Myocyte (in vitro differentiated cells): ENCODE data around the gene PLCB3. TPM values are rescaled to one million over a fixed set of nuclear protein-coding genes. Genes with fewer than 3 reads are reported as not detected.

Experiments used
- DNase-seq: peaks from one replicate; pipeline ENCODE4 v3.0.0-alpha.2; 2012; ENCODE audit warnings: low read depth
- total RNA-seq: library from RNA; depleted of rRNA; stranded (reverse); fragments of >200 nt; gene quantifications from 2 replicates; pipeline ENCODE4 v1.2.3, GENCODE V29; 2014

The PLCB3 gene
- total RNA-seq, 1 donor from 2014 or later: 41.7 TPM

- no peak for DNase-seq
Observed at GRCh38 chr11:64265176-64266160, 14.1 kb downstream of the PLCB3 start.

DNA sequence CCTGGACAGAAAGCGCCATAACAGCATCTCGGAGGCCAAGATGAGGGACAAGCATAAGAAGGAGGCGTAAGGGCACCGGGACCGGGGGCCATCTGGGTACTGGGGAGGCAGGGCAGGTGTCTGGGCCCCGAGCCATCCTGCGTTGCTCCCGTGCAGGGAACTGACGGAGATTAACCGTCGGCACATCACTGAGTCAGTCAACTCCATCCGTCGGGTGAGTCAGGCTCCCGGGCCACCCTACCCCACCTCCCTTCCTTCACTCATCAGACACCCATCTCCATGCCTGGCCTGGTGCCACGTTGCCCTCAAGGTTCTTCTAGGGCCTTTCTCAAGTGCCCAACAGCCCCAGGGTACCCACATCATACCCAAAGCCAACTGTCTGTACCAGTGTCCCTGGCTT is 15.0 kb downstream of the PLCB3 start:
- no peak for DNase-seq

DNA sequence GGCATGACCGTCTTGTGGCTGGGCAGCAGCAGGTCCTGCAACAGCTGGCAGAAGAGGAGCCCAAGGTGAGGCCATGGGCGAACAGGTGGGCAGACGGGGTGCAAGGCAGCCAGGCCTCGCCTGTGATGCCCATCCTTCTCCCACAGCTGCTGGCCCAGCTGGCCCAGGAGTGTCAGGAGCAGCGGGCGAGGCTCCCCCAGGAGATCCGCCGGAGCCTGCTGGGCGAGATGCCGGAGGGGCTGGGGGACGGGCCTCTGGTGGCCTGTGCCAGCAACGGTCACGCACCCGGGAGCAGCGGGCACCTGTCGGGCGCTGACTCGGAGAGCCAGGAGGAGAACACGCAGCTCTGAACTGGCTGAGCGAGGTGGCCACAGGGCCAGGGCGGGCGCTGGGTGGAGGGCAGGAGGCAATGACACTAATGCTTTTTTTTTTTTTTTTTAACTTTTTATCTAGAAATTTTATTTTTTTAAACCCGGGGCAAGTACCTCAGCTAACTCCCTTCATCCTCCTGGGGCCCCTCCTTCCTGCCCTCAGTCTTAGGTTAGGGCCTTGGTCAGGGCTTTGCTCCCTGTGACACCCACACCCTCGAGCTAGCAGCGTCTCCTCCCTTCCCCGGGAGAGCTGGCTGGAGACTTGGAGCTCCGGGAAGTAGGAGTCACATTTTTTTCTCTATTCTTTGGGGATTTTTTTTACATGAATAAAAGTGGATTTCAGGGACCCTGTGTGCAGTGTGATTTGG is 16.0 kb downstream of the PLCB3 start:
- peak; percentile 42 for DNase-seq

DNA sequence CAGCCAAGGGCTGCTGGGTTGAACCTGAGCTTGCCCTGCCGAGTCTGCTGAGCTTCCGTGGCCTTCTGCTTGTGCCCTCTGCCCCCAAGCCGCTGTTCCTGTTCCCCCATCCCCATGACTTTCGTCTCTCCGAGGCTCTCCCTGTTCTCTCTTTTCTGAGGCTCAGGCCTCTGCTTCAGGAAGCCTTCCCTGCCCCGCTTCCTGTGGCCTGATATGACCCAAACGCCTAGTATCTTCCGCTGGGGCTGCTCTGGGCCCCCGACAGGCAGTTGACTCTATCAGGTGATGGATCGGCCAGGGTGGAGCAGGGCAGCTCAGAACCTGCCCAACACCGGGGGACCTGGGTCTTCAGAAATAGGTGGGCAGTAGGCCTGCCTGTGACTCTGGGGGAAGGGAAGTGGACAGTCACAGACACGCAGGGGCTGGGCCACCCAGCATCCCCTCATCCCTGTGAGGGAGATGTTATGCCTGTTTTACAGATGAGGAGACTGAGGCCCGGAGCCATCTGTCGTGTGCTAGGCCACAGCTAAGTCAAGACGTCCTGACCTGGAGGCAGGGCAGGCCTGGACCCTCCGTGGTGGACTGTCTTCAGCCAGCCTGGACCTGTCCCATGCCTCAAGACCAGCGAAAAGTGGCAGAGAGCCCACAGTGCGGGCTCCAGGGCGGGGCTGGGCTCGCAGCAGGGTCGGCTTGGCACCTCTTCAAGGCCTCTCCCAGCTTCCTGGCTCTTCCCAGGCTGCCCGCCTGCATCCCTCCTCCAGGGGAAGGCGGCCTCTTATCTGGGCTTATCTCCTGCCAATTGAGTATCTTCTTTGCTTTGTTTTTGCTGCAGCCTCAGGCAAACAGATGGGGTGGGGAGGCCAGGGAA is 16.9 kb downstream of the PLCB3 start:
- peak; percentile 57 for DNase-seq

DNA sequence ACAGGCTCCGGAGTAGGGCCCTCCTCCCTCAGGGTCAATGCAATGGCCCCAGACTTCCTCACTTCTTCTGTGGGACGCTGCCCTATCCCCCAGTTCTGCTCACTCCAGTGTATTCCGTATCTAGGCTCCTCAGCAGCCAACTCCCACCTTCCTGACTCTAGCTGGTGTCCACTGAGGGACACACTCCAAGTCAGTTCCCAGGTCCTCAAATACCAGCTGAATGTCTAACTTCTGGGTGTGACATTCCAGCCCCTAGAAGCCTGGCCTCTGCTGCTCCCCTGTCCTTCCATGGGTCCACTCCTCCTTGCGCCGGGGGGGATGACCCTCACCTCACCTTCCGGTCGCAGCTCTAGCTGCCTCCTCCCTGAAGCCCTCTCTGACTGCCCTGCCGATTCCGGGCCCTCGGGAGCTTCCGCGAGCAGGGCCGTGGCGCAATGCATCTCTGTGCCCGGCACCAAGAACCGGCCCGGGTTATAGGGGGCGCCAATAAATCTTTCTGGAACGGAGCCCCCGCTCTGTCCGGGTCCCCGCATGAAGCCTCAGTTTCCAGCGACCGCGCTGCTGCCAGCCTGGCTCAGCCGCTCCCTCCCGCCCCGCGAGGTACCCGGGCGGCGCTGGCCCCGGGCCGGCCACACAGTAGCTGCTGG is 17.7 kb downstream of the PLCB3 start:
- DNase-seq: peak; percentile 59

- DNase-seq: peak; percentile 100
Observed at GRCh38 chr11:64269540-64270220, 18.4 kb downstream of the PLCB3 start.

DNA sequence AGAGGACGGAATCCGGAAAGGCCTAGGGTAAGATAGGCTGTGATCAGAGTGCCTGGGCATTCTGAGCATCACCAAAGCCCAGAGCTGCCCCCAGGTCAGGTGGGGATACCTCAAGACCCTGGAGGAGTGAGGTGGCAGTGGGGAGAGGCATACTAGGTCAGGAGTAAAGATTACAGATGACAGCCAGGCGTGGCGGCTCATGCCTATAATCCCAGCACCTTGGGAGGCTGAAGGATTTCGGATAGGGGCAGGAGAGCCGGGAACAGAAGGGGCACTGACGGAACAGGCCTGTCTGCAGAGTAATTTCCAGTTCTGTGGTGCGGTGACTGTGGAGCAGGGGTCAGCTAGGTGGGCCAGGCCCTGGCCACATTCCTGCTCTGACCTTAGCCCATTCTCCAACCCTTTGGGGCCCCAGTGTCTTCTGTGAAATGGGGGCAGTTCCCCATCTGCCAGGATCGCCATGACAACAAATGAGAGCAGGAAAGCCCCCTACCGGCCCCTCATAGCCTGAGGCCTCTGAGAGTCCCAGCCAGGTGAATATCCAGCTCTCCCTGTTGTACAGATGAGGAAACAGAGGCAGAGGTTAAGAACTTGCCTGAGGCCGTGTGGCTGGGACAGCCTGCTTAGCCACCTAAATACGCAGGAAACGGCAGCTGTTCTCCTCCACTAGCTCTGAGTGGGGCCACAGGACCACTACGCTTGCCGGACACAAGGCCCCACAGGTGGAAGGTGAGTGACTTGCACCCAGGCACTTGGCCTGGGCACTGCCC is 23.9 kb downstream of the PLCB3 start:
- no peak for DNase-seq

GRCh38 chr11:64275841-64276240 is 24.5 kb downstream of the PLCB3 start:
- DNase-seq: no peak

GRCh38 chr11:64276653-64277431 is 25.5 kb downstream of the PLCB3 start:
- no peak for DNase-seq

DNA sequence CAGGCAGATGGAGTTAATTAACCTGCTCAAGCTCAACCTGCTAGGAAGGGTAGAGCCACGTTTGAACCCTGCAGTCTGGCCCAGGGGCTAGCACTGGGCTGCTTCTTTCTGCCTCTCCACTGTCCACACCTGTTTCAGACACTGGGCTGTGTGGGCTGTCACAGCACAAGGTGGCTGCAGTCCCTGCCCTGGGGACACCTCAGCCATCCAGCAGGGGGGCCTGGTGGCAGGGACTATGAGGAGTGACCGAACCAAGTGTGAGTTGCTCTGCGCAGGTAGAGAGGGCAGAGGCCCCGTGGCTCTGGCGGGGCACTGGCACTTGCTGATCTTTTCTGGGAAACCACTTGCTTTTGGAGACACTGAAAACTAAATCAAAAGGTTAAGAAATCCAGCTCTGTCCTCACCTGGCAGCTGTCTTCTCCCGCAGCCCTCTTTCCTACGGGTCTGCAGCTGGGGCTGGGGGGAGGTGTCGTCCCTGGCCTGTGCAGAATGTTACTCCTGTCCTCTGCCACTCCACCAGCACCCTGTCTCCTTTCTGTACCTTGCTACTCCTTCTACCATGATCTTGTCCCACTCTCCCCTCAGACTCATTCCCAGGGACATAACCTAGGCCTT is 27.4 kb downstream of the PLCB3 start:
- DNase-seq: no peak

DNA sequence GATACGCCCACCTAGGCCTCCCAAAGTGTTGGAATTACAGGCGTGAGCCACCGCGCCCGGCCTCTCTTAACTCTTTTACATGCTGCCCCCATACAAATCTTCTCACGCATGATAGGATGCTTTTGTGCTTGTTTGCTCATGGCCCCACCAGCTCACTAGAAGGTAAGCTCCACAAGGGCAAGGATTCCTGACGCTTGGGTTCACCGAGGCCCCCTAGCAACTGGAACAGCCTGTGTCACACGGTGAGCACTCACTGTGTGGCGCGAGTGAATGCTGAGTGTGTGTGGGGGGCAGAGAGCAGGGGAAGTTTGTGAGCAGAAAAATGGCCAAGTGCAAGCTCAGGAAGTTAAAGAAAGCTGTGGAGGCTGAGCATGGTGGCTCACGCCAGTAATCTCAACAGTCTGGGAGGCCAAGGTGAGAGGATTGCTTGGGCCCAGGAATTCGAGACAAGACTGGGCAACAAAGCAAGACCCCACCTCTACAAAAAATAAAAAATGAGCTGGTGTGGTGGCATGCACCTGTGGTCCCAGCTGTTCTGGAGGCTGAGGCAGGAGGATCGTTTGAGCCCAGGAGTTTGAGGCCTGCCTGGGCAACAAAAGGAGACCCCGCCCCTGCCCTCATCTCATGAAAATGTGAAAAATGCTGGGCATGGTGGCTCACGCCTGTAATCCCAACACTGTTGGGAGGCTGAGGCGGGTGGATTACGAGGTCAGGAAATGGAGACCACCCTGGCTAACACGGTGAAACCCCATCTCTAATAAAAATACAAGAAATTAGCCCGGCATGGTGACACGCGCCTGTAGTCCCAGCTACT is 30.8 kb downstream of the PLCB3 start:
- no peak for DNase-seq

GRCh38 chr11:64283092-64283491 is 31.8 kb downstream of the PLCB3 start:
- DNase-seq: no peak

DNA sequence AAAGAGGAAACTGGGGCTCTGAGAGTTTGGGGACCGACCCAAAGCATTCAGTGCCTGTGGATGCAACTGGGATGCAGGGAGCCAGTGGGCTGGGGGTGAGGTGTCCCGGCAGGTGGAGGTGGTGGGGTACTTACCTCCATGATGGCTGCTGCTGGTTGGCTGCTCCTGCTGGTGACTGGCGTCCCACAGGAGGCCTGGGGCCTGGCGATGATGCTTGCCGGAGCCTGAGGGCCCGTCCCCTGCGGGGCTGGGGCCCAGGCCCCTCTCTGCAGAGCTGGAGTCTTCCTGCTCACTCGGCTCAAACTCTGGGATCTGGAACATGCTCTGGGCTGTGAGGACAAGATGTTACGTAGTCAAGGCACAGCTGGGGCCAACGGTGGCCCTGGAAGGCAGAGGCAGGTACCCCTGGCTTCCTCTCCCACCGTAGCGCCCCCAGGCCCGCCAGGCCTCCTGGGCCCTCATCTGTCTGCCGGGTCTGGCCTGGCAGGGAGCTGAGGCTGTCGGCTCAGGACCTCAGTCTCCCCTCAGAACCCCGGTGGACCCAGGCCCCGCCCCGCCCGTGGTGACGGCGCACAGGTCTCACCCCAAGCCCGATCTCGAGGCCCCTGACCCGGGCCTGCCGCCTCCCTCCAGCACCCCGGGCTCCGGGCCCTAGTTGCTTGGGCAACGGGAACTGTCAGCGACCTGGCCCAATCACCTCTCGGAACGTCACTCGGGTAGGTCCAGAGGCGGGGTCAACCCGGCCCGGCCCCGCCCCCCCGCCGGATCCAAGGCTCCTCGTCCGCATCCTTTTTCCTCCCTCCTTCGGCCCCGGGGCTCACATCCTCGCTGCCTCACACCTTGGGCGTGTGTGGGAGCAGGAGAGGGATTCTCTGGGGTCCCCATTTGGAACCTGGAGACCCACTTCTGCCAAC is 33.0 kb downstream of the PLCB3 start, which contains the start of gene BAD:
Gene BAD, minus strand, starts transcription at position 618 of the 914 bp plus-strand sequence. Its CDS starts 297 bp downstream, at position 321.
- peak; percentile 93 for DNase-seq

- peak; percentile 73 for DNase-seq
Observed at GRCh38 chr11:64284962-64285884, 33.9 kb downstream of the PLCB3 start, which contains the start of gene GPR137. GPR137 (plus strand) TSS chr11:64285848; CDS start chr11:64286525, 677 bp downstream.
